ENCODE measurements around the gene KRTAP1-4. TPM values are rescaled to one million over a fixed set of nuclear protein-coding genes. Genes with fewer than 3 reads are reported as not detected.

Gene KRTAP1-4
- total RNA-seq, 4 donors from 2014 or later: not detected

DNA sequence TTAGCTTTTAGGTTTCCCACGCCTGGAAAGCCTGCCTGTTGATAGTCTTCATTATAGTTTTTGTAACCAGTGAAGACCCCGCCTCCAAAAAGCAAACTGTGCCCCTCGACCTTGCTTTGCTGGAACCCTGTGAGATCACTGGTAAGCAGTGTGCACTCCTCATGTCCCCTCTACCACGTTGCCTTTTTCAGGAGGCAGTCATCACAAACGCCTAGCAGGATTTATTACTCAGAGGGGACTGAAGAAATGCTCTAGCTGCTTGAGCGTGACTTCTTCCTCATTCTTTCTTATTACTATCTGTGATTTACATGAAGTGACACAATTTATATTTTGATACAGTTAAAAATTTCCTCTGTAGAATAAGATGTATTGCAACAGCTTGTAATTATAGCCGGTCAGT, 14.5 kb downstream of the KRTAP1-4 start:
- intact Hi-C loops (cut with DNase I; ENCODE audit: low total_unique reads): no loop called here
- no peak overlapping the region for H3K27ac ChIP-seq
- no peaks in the 10 kb centered on the region for H3K4me1 ChIP-seq
- TF ChIP-seq, protein P1, sequence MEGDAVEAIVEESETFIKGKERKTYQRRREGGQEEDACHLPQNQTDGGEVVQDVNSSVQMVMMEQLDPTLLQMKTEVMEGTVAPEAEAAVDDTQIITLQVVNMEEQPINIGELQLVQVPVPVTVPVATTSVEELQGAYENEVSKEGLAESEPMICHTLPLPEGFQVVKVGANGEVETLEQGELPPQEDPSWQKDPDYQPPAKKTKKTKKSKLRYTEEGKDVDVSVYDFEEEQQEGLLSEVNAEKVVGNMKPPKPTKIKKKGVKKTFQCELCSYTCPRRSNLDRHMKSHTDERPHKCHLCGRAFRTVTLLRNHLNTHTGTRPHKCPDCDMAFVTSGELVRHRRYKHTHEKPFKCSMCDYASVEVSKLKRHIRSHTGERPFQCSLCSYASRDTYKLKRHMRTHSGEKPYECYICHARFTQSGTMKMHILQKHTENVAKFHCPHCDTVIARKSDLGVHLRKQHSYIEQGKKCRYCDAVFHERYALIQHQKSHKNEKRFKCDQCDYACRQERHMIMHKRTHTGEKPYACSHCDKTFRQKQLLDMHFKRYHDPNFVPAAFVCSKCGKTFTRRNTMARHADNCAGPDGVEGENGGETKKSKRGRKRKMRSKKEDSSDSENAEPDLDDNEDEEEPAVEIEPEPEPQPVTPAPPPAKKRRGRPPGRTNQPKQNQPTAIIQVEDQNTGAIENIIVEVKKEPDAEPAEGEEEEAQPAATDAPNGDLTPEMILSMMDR (IDR thresholded peaks at IDR 0.05): no peak
- TF ChIP-seq POLR2A (IDR thresholded peaks at IDR 0.05): no peak
- H3K9me3 ChIP-seq: no peaks in the 10 kb centered on the region
- H3K27me3 ChIP-seq: no peaks in the 10 kb centered on the region
- H3K4me3 ChIP-seq: no peak overlapping the region
- DNase-seq: no peak
- H3K36me3 ChIP-seq: no peaks in the 10 kb centered on the region

DNA sequence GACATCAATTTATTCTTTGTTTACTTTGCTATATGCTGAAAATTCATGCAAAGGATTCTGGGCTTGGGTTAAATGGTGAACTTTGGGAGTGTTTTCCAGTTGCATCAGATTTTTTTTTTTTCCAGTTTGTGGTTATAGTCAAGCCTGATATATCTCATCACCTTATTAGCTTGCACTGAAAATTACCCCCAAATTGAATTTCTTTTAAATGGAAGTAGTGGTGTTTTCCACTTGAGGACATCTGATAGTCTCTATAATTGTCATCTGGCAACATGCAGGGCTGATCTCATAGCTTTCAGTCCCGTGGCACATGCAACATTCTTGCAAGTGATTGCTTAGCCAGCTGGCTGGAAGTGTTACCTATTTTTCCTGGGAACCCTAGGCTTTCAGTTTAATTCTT, 16.4 kb downstream of the KRTAP1-4 start:
- Histone ChIP-seq H3K27ac (no peak overlapping the region), H3K9me3 (no peaks in the 10 kb centered on the region), H3K4me3 (no peak overlapping the region), H3K4me1 (no peaks in the 10 kb centered on the region), H3K27me3 (no peaks in the 10 kb centered on the region), H3K36me3 (no peaks in the 10 kb centered on the region)
- intact Hi-C loops (cut with DNase I; ENCODE audit: low total_unique reads): no loop called here
- no peak for TF ChIP-seq POLR2A (IDR thresholded peaks at IDR 0.05)
- TF ChIP-seq, protein P1 (IDR thresholded peaks at IDR 0.05): no peak
- DNase-seq: no peak

- TF ChIP-seq POLR2A (IDR thresholded peaks at IDR 0.05): no peak
- no peaks in the 10 kb centered on the region for H3K4me1 ChIP-seq
- no peak overlapping the region for H3K27ac ChIP-seq
- no peaks in the 10 kb centered on the region for H3K9me3 ChIP-seq
- no peak overlapping the region for H3K4me3 ChIP-seq
- no peaks in the 10 kb centered on the region for H3K36me3 ChIP-seq
- intact Hi-C loops (cut with DNase I; ENCODE audit: low total_unique reads): no loop called here
- no peaks in the 10 kb centered on the region for H3K27me3 ChIP-seq
- DNase-seq: no peak
Measured at GRCh38 chr17:41013181-41013580, 16.8 kb downstream of the KRTAP1-4 start.

- no peaks in the 10 kb centered on the region for H3K9me3 ChIP-seq
- H3K4me1 ChIP-seq: no peaks in the 10 kb centered on the region
- no peak for DNase-seq
- H3K27me3 ChIP-seq: no peaks in the 10 kb centered on the region
- H3K36me3 ChIP-seq: no peaks in the 10 kb centered on the region
- H3K4me3 ChIP-seq: no peak overlapping the region
- H3K27ac ChIP-seq: no peak overlapping the region
- intact Hi-C loops (cut with DNase I; ENCODE audit: low total_unique reads): no loop called here
- TF ChIP-seq, protein P1 (IDR thresholded peaks at IDR 0.05): no peak
- TF ChIP-seq POLR2A (IDR thresholded peaks at IDR 0.05): no peak
Measured at GRCh38 chr17:41012326-41013120, 17.5 kb downstream of the KRTAP1-4 start.

DNA sequence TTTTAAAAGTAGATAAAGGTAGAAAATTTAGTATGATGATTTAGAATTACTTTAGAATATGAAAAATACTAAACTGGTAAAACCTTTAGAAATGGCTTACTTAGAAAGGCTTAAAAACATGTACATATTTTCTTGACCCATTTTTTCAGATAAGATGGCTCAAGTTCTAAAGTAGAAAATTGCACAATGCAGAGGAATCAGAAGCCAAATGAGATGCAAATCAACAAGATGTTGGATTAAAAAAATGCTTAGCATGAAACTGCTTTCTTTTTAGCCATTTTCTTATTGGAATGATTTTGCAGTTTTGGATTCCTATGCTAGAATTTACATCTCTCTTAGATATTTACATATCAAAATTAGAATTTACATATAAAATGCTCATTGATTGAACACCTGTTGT, 19.6 kb downstream of the KRTAP1-4 start:
- no peak overlapping the region for H3K4me3 ChIP-seq
- no peak for TF ChIP-seq POLR2A (IDR thresholded peaks at IDR 0.05)
- TF ChIP-seq, protein P1 (IDR thresholded peaks at IDR 0.05): no peak
- no peak overlapping the region for H3K27ac ChIP-seq
- no peak for DNase-seq
- H3K36me3 ChIP-seq: no peaks in the 10 kb centered on the region
- H3K9me3 ChIP-seq: no peaks in the 10 kb centered on the region
- no peaks in the 10 kb centered on the region for H3K27me3 ChIP-seq
- intact Hi-C loops (cut with DNase I; ENCODE audit: low total_unique reads): no loop called here
- no peaks in the 10 kb centered on the region for H3K4me1 ChIP-seq

Measured in uterus (tissue), 4 donors.